GM12878 (cell line): Measurements from ENCODE around the gene VMAC. TPM values are rescaled to one million over a fixed set of nuclear protein-coding genes. Genes with fewer than 3 reads are reported as not detected.
A peak's percentile ranks its signal among the peaks of the same experiment; 100 is the strongest.
"Not testable (repeated sequence)": the region's sequence is repeated elsewhere in the genome, so short reads cannot be mapped to it uniquely, and the experiment has no call there.

ENCODE experiments used
- ATAC-seq: fragments of 200-7000 bp; cut with Tn5 transposase; 3 replicates; pipeline ENCODE4 v1.9.1; 2020; ENCODE audit warnings: mild to moderate bottlenecking, moderate library complexity
- BruUV-seq: library from RNA; stranded (reverse); fragments of 400-500 nt; replicated peaks from 2 replicates; lab custom pipeline; 2021; lab: Mats Ljungman, UMichigan
- CTCF ChIA-PET: fragments of 300-600 bp; sonication (Branson Sonifier 250); formaldehyde crosslinking; extraction: SDS; loops from one replicate; lab custom pipeline; 2021; ENCODE audit warnings: inconsistent platforms; lab: Yijun Ruan, JAX
- POLR2A ChIA-PET: fragments of 350-600 bp; formaldehyde crosslinking; extraction: SDS; loops from one replicate; lab custom pipeline; 2021; ENCODE audit warnings: inconsistent platforms; lab: Charles Lee
- RAD21 ChIA-PET: fragments of 300-600 bp; sonication (Branson Sonifier 250); formaldehyde crosslinking; loops from one replicate; lab custom pipeline; 2023; ENCODE audit warnings: antibody characterized with exemption; ENCODE audit not compliant: unreplicated experiment; lab: Charles Lee
- SMC1A ChIA-PET: fragments of 300-600 bp; sonication (Branson Sonifier 250); formaldehyde crosslinking; loops from one replicate; lab custom pipeline; 2023; ENCODE audit not compliant: unreplicated experiment, uncharacterized antibody; lab: Charles Lee
- DNase-seq: peaks from one replicate; pipeline ENCODE4 v3.0.0-alpha.2; 2011; ENCODE audit warnings: low read depth, low spot score
- FAIRE-seq: peaks from 3 replicates; lab custom pipeline; 2011; peaks lifted over from hg19 to GRCh38; lab: Jason Lieb, UNC
- H2AFZ ChIP-seq: 2 replicates; pipeline ENCODE4 v1.6.0; 2011; ENCODE audit warnings: low read depth, low read length, control low read depth; ENCODE audit not compliant: control insufficient read depth
- H3K27ac ChIP-seq: 2 replicates; pipeline ENCODE4 v1.5.1; 2011; ENCODE audit warnings: control low read depth; ENCODE audit not compliant: control insufficient read depth, insufficient read depth
- H3K27me3 ChIP-seq, 2 experiments: replicated peaks in 1 of 2; 2 replicates each; pipeline versions ENCODE4 v1.6.0 to v1.6.1; 2011; ENCODE audit warnings: low read length in 1 of 2; ENCODE audit not compliant: control insufficient read depth in 2 of 2, insufficient read depth in 2 of 2
- H3K36me3 ChIP-seq, 2 experiments: 2 replicates each; pipeline ENCODE4 v1.5.1; 2011; ENCODE audit warnings: low read length in 1 of 2; ENCODE audit not compliant: control insufficient read depth in 2 of 2, insufficient read depth in 2 of 2
- H3K4me1 ChIP-seq: 2 replicates; pipeline ENCODE4 v1.6.1; 2011; ENCODE audit warnings: mild to moderate bottlenecking, low read length, moderate library complexity, mixed read lengths; ENCODE audit not compliant: control insufficient read depth, insufficient read depth
- H3K4me2 ChIP-seq: 2 replicates; pipeline ENCODE4 v1.6.0; 2011; ENCODE audit warnings: control low read depth; ENCODE audit not compliant: control insufficient read depth, insufficient read depth
- H3K4me3 ChIP-seq: fragments of 200-600 bp; sonication (generic); 2 replicates; pipeline ENCODE4 v1.5.1; 2016
- H3K79me2 ChIP-seq: 2 replicates; pipeline ENCODE4 v1.6.0; 2011; ENCODE audit warnings: low read length; ENCODE audit not compliant: control insufficient read depth, insufficient read depth
- H3K9ac ChIP-seq: 2 replicates; pipeline ENCODE4 v1.8.0; 2011; ENCODE audit warnings: low read length, control low read depth, mixed read lengths; ENCODE audit not compliant: control insufficient read depth, insufficient read depth
- H3K9me3 ChIP-seq: replicated peaks from 3 replicates; pipeline ENCODE4 v1.5.1; 2011; ENCODE audit warnings: mild to moderate bottlenecking, low read length; ENCODE audit not compliant: control insufficient read depth, insufficient read depth
- H4K20me1 ChIP-seq: 2 replicates; pipeline ENCODE4 v1.6.0; 2011; ENCODE audit not compliant: control insufficient read depth, insufficient read depth
- ATF7 ChIP-seq: fragments of 450-650 bp; IDR thresholded peaks from 2 replicates; pipeline ENCODE4 v1.6.1; 2016; ENCODE audit warnings: low read depth, mild to moderate bottlenecking
- IKZF1 ChIP-seq: fragments of 450-650 bp; conservative IDR thresholded peaks from 2 replicates; pipeline ENCODE4 v1.6.1; 2017; ENCODE audit warnings: antibody characterized with exemption, mild to moderate bottlenecking
- IKZF2 ChIP-seq, 2 experiments: fragments of 450-650 bp; IDR thresholded peaks; 2 replicates each; pipeline ENCODE4 v1.6.1; 2017; ENCODE audit warnings: mild to moderate bottlenecking in 2 of 2, moderate library complexity in 2 of 2
- NR2F1 ChIP-seq: fragments of 450-650 bp; conservative IDR thresholded peaks from 2 replicates; pipeline ENCODE4 v1.6.1; 2017; ENCODE audit warnings: mild to moderate bottlenecking
- SPI1 ChIP-seq: IDR thresholded peaks from 2 replicates; pipeline ENCODE4 v1.6.1; 2011; ENCODE audit warnings: low read depth, mild to moderate bottlenecking, low read length, moderate library complexity, borderline replicate concordance; ENCODE audit not compliant: insufficient read depth
- WGBS: methylation state at CpG from one replicate; pipeline ENCODE4 v1.1.6; 2016; ENCODE audit warnings: low lambda C conversion rate; ENCODE audit not compliant: insufficient replicate concordance, insufficient coverage; ENCODE audit errors: missing lambda C conversion rate; 5-methylcytosine and 5-hydroxymethylcytosine counted together
- in situ Hi-C: fragments of 300-500 bp; cut with MboI; formaldehyde crosslinking; loops from 9 replicates; pipeline ENCODE4 v1.14.3; 2018; ENCODE audit warnings: mixed read lengths
- intact Hi-C: fragments of 100-400 bp; cut with micrococcal nuclease; formaldehyde crosslinking; loops from one replicate; pipeline ENCODE4 v1.14.2; 2022; ENCODE audit not compliant: unreplicated experiment
- polyA plus RNA-seq, 11 experiments: library from polyadenylated mRNA; depleted of rRNA in 4 of 11; unstranded in 6 of 11; stranded (reverse) in 5 of 11; fragments of >200 nt; fragmentation: Nextera tagmentation in 4 of 11; fragmentation: Illumina TruSeq in 1 of 11; extraction: Ambion mirVana in 4 of 11; extraction: Trizol in 1 of 11; gene quantifications; 1 replicate in 1 of 11; 2 replicates in 10 of 11; pipeline versions ENCODE4 v1.2.1 to v1.2.3, GENCODE V29; 2011 to 2016; ENCODE audit warnings: inconsistent platforms in 2 of 11, missing spikeins in 2 of 11, low read depth in 1 of 11
- total RNA-seq, 4 experiments: library from RNA; depleted of rRNA in 3 of 4; stranded (reverse); fragments of >200 nt in 3 of 4; fragmentation: Illumina TruSeq in 1 of 4; extraction: Trizol in 1 of 4; gene quantifications; 2 replicates each; pipeline versions ENCODE4 v1.2.1 to v1.2.3, GENCODE V29; 2013 to 2021

Gene VMAC
- total and polyA plus RNA-seq, 10 of the 15 experiments (the other 5 are each of a cell fraction or from before 2014, with no cell fraction given) = 0.18 to 6.8 (median 1.8) TPM

- FAIRE-seq, H3K9me3 ChIP-seq, H4K20me1 ChIP-seq, H3K4me1 ChIP-seq, in situ Hi-C loops, H3K4me2 ChIP-seq, BruUV-seq, H3K27ac ChIP-seq, H3K36me3 ChIP-seq, RAD21 ChIA-PET, H2AFZ ChIP-seq, H3K27me3 ChIP-seq, H3K9ac ChIP-seq, POLR2A ChIA-PET, DNase-seq, H3K79me2 ChIP-seq, H3K4me3 ChIP-seq: not testable (repeated sequence)
- ChIA-PET SMC1A (interaction anchor here (0.8 kb wide), 1 partner anchor 80 kb away, joined by 3 read pairs; the partner anchor contains the start of gene NRTN), CTCF (interaction anchor here (0.6 to 1.3 kb wide), 2 partner anchors 80 to 385 kb away, joined by 3 to 4 read pairs; partner anchors contain the start of gene NRTN)
- 42% methylated on average over 11 of the region's 11 CpGs for WGBS
- intact Hi-C loops = loop anchor here (2.0 kb wide), 1 partner anchor 79 kb away; the partner anchor contains the start of gene NRTN
- TF ChIP-seq IKZF1 (peak; percentile 47; the same call in 1 of the 2 replicates), ATF7 (peak; percentile 32; the same call in 1 of the 2 replicates), NR2F1 (0 out of 2 replicates have a peak, but pooled peaks have one; percentile 23), SPI1 (peak; percentile 79; the same call in 1 of the 2 replicates), IKZF2 (IDR thresholded peaks at IDR 0.05) (peak; percentile 33 to 45; a peak in 2 of 4 replicates)
- peak; percentile 80 for ATAC-seq
These were observed 20.4 kb upstream of the VMAC start for GRCh38 chr19:5884065-5884811.
